SK-N-MC (cell line): ENCODE data around the gene RNASE8.

Source experiments
- DNase-seq: peaks from one replicate; pipeline ENCODE4 v3.0.0-alpha.2; 2011; ENCODE audit warnings: low read depth, low spot score
- H3K27ac ChIP-seq: fragments of 200-600 bp; sonication (generic); 2 replicates; pipeline ENCODE4 v1.5.1; 2016; ENCODE audit warnings: mixed run types
- H3K36me3 ChIP-seq: fragments of 200-600 bp; sonication (generic); 2 replicates; pipeline ENCODE4 v1.6.1; 2017; ENCODE audit warnings: antibody characterized with exemption, low read length, mixed read lengths; ENCODE audit not compliant: insufficient read depth
- H3K4me3 ChIP-seq: fragments of 200-600 bp; sonication (generic); 2 replicates; pipeline ENCODE4 v1.5.1; 2016
- H3K9ac ChIP-seq: fragments of 200-600 bp; sonication (generic); 2 replicates; pipeline ENCODE4 v1.8.0; 2017; ENCODE audit warnings: mixed run types, mixed read lengths; ENCODE audit not compliant: insufficient read length
- H3K9me3 ChIP-seq: fragments of 200-600 bp; sonication (generic); 2 replicates; pipeline ENCODE4 v1.6.1; 2017; ENCODE audit warnings: low read depth, mild to moderate bottlenecking, antibody characterized with exemption, low read length, moderate library complexity, mixed read lengths
- EZH2 ChIP-seq: fragments of 200-600 bp; sonication (generic); IDR thresholded peaks from one replicate; pipeline ENCODE4 v1.6.1; 2017; ENCODE audit warnings: antibody characterized with exemption
- FOXP2 ChIP-seq: optimal IDR thresholded peaks from 2 replicates; pipeline ENCODE3; 2011; ENCODE audit warnings: mild to moderate bottlenecking, moderate library complexity; ENCODE audit not compliant: insufficient read depth; ENCODE audit errors: extremely low read length, control extremely low read depth
- POLR2AphosphoS5 ChIP-seq: IDR thresholded peaks from 2 replicates; pipeline ENCODE4 v1.6.1; 2012; ENCODE audit warnings: mild to moderate bottlenecking, low read depth, low read length, borderline replicate concordance

Gene RNASE8

GRCh38 chr14:21068521-21069387 lies 11.1 kb downstream of the RNASE8 start:
- no peaks in the 10 kb centered on the region for H3K9me3 ChIP-seq
- H3K27ac ChIP-seq: no peak overlapping the region
- peaks cover 10% of the 10 kb centered on the region for H3K36me3 ChIP-seq
- H3K4me3 ChIP-seq: peak overlapping the region; percentile 96; the same call in 1 of the 2 replicates
- DNase-seq: no peak
- no peak overlapping the region for H3K9ac ChIP-seq
- TF ChIP-seq FOXP2 (no peak), EZH2 (no peak), POLR2AphosphoS5 (no peak)

GRCh38 chr14:21069388-21070082 lies 11.9 kb downstream of the RNASE8 start:
- Histone ChIP-seq H3K4me3 (peak overlapping the region; percentile 96), H3K36me3 (peaks cover 11% of the 10 kb centered on the region), H3K9me3 (no peaks in the 10 kb centered on the region), H3K9ac (peak overlapping the region; percentile 90), H3K27ac (no peak overlapping the region)
- no peak for DNase-seq
- TF ChIP-seq FOXP2: no peak
- TF ChIP-seq POLR2AphosphoS5: no peak
- TF ChIP-seq EZH2: no peak

GRCh38 chr14:21070083-21070609 lies 12.5 kb downstream of the RNASE8 start, which contains the start of gene ARHGEF40:
TSS of gene ARHGEF40 (plus strand) at chr14:21070304. CDS start at chr14:21070397, 93 bp downstream.
- DNase-seq: no peak
- TF ChIP-seq FOXP2: no peak
- TF ChIP-seq EZH2: no peak
- TF ChIP-seq POLR2AphosphoS5: no peak
- Histone ChIP-seq H3K27ac (peak within 1 kb of the TSS; percentile 97), H3K9ac (peak within 1 kb of the TSS; percentile 90), H3K4me3 (peak within 1 kb of the TSS; percentile 96), H3K9me3 (no peaks in the 10 kb centered on the region), H3K36me3 (peaks cover 11% of the 10 kb centered on the region)

GRCh38 chr14:21070610-21071224 lies 13.1 kb downstream of the RNASE8 start:
- H3K9ac ChIP-seq: peak overlapping the region; percentile 90
- H3K4me3 ChIP-seq: peak overlapping the region; percentile 96
- peaks cover 17% of the 10 kb centered on the region for H3K36me3 ChIP-seq
- peak overlapping the region; percentile 97 for H3K27ac ChIP-seq
- no peak for TF ChIP-seq FOXP2
- TF ChIP-seq EZH2: no peak
- TF ChIP-seq POLR2AphosphoS5: no peak
- H3K9me3 ChIP-seq: no peaks in the 10 kb centered on the region
- no peak for DNase-seq

- Histone ChIP-seq H3K27ac (peak overlapping the region; percentile 97), H3K4me3 (peak overlapping the region; percentile 96), H3K9ac (peak overlapping the region; percentile 90), H3K36me3 (peaks cover 24% of the 10 kb centered on the region), H3K9me3 (no peaks in the 10 kb centered on the region)
- no peak for DNase-seq
- TF ChIP-seq FOXP2 (no peak), EZH2 (no peak), POLR2AphosphoS5 (peak; percentile 57; the same call in 1 of the 2 replicates)
Observed at GRCh38 chr14:21071225-21072030, 13.8 kb downstream of the RNASE8 start.

- no peak for TF ChIP-seq FOXP2
- no peak for TF ChIP-seq EZH2
- TF ChIP-seq POLR2AphosphoS5: no peak
- Histone ChIP-seq H3K9me3 (no peaks in the 10 kb centered on the region), H3K9ac (peak overlapping the region; percentile 80), H3K36me3 (peaks cover 28% of the 10 kb centered on the region), H3K4me3 (peak overlapping the region; percentile 96), H3K27ac (peak overlapping the region; percentile 97)
- DNase-seq: no peak
Observed at GRCh38 chr14:21072031-21072473, 14.4 kb downstream of the RNASE8 start.

GRCh38 chr14:21072781-21073339 lies 15.2 kb downstream of the RNASE8 start:
- Histone ChIP-seq H3K9me3 (no peaks in the 10 kb centered on the region), H3K36me3 (peaks cover 35% of the 10 kb centered on the region), H3K9ac (no peak overlapping the region), H3K4me3 (no peak overlapping the region), H3K27ac (peak overlapping the region; percentile 97)
- no peak for TF ChIP-seq POLR2AphosphoS5
- TF ChIP-seq FOXP2: no peak
- TF ChIP-seq EZH2: no peak
- DNase-seq: no peak
